ENCODE data around the gene KIF21A.
"Not testable (repeated sequence)": the region's sequence is repeated elsewhere in the genome, so short reads cannot be mapped to it uniquely, and the experiment has no call there.

KIF21A gene

GRCh38 chr12:39332661-39333175 lies 110.2 kb downstream of the KIF21A start:
- no peak for DNase-seq

GRCh38 chr12:39331539-39332261 lies 111.2 kb downstream of the KIF21A start:
- no peak for DNase-seq

DNA sequence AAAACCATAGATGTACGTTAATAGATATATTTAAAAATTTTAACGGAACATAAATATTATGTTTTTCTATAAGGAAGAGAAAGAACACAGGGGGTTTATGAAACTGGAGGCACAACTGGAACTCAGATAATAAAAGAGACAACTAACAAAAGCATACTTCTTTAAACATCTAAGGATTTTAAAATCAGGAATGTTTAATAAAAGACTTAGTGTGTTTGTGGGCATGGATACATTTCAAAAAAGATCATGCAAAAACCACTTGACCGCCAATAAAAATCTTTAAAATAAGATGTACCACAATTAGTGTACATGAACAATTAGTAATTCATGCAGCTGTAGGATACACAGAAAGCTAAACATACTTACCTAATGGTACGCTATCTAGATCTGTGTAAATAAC lies 113.0 kb downstream of the KIF21A start:
- no peak for DNase-seq

DNA sequence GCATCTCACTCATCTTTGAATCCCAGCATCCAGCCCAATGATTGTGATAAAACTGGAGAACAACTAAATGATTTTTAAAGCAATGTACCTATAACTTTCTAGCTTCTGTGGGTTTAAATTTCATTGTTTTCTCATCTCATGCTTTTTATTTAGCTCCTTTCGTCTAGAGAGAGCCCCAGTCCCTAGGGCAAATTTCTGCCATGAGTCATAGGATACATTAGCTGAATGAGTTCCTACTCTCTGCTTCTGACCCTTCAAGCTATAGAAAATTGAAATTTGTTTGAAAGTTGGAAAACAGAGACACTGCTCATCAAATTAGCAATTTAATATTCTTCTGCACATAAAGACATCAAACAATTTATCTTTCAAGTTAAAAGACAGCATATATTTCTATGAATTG lies 113.9 kb downstream of the KIF21A start:
- DNase-seq = no peak

- no peak for DNase-seq
These were observed 115.0 kb downstream of the KIF21A start for GRCh38 chr12:39327965-39328364.

DNA sequence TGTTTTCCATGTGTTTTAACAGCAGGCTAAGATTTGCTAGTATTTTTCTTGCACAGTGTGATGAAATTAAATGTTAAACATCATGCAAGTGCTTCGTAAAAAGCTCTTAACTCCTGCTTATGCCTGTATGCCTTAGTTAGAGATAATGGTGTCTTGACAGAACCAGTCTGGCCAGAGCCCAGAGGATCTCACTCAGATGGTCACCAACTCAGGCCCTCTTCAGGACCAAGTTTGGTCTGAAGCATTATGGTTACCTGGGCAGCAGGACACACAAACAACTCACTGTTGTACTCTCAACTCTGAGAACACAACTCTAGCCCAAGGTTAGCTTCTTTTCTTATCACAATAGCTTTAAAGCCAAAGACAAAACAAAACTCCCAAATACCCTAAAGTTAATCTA lies 115.4 kb downstream of the KIF21A start:
- DNase-seq = no peak

- no peak for DNase-seq
These were observed 123.7 kb downstream of the KIF21A start for GRCh38 chr12:39319180-39319579.

DNA sequence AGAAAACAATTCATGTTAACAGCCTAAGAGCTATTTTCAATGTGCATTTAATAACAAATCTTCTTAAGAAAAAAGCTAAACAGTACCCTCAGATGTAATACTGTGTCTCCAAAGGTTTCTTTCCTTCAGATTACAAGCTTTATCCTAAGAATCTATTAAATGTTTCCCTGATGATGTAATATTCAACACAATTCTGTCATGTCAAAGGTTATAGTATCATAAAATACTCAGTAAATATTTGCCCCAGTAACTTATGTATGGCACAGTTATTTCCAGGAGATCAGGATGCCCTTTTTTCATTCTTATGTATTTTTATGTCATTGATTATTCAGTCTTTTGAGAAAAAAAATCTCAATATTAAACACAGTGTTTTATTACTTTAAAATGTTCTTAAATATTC lies 128.4 kb downstream of the KIF21A start:
- DNase-seq = no peak

DNA sequence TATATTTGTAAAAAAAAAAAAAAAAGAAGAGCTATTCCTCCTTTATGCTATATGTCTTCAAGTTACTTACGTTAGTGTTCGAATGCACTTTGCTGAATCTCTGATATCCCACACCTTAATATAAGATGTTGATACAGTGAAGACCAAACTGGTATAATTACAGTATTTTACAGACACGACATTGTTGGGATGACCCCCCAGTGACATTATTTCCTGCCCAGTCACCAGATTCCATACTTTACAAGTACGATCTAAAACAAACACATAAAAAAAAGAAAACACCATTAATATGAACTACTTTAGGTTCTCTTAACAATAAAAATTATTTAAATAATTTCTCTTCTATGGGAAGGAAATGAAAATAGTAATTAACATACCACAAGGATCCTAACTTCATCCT lies 133.4 kb downstream of the KIF21A start:
- DNase-seq = no peak

DNA sequence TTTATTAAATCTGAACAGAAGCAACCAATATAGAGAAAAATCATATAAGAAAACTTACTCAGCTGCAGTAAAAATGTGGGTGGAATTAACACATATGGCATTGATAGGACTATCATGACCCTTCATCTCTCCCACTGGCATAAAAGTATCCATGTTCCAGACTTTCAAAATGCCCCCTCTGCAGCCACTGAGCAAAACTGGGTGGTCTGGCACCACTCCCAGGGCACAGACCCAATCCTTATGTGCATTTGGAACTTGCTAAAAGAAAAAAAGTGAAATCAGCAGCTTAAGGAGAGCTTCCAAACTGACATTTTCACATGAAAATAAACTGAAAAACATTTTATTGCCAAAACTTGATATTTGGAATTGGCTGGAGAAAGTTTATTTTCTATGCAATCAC lies 141.5 kb downstream of the KIF21A start:
- no peak for DNase-seq

DNA sequence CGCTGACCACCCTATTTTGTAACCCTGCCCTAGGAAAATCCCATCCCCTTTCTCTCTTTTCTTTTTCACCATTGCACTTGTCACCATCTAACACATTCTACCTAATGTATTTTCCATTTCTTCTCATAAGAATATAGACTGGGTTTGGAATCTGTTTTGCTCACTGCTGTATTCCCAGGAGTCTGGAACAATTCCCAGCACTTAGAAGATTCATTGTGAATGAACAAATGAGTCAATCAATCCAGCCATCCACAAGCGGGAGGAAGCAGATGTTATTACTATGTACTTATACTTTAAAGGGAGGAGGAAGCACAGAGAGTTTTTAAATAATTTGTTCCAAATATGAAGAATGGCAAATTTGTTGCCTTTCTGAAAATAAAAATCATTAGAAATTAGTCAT lies 142.1 kb downstream of the KIF21A start:
- no peak for DNase-seq

GRCh38 chr12:39297891-39298290 lies 145.0 kb downstream of the KIF21A start:
- no peak for DNase-seq

- no peak for DNase-seq
These were observed 146.4 kb downstream of the KIF21A start for GRCh38 chr12:39296496-39296895.

GRCh38 chr12:39295593-39295992 lies 147.3 kb downstream of the KIF21A start:
- DNase-seq = not testable (repeated sequence)

- no peak for DNase-seq
These were observed 148.2 kb downstream of the KIF21A start for GRCh38 chr12:39294715-39295114.

- no peak for DNase-seq
These were observed 150.7 kb downstream of the KIF21A start for GRCh38 chr12:39292125-39292630.

- no peak for DNase-seq
These were observed 155.1 kb downstream of the KIF21A start for GRCh38 chr12:39287817-39288216.

GRCh38 chr12:39287409-39287808 lies 155.5 kb downstream of the KIF21A start:
- DNase-seq = no peak

GRCh38 chr12:39278426-39278825 lies 164.5 kb downstream of the KIF21A start:
- DNase-seq = no peak

DNA sequence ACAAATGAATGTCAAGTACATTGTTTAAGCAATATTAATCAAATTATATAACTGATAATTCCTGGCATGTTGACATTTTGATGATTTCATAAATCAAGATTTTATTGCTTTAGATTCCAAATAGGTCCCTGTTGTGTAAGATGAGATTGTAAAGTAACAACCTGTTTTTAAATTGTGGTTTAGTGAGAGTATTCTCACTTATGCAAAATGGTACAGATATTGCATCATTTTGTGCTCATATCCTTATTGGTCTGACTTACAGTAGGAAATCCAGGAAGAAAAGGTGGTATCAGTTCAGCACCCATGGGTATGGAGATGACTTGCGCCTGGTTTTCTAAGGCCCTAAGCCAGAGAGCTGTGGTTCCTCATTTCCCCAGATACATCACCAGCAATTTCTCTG lies 165.5 kb downstream of the KIF21A start:
- no peak for DNase-seq

DNA sequence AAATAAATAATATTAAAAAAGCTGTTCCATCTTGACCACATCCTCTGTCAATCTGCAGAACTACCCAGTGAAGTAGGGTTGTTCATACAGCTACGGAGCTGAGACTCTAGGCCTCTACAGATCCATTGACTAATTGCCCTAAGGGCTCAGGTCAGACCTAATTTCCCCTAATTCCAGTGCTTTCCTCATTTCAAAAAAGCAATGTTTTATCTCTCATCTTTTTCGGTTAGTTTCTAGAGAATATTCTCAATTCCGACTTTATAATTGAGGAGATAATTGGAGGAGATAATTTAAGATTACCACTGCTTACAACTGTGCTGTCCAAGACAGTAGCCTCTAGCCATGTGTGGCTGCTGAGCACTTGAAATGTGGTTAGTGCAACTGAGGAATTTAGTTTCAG lies 167.1 kb downstream of the KIF21A start:
- no peak for DNase-seq

DNA sequence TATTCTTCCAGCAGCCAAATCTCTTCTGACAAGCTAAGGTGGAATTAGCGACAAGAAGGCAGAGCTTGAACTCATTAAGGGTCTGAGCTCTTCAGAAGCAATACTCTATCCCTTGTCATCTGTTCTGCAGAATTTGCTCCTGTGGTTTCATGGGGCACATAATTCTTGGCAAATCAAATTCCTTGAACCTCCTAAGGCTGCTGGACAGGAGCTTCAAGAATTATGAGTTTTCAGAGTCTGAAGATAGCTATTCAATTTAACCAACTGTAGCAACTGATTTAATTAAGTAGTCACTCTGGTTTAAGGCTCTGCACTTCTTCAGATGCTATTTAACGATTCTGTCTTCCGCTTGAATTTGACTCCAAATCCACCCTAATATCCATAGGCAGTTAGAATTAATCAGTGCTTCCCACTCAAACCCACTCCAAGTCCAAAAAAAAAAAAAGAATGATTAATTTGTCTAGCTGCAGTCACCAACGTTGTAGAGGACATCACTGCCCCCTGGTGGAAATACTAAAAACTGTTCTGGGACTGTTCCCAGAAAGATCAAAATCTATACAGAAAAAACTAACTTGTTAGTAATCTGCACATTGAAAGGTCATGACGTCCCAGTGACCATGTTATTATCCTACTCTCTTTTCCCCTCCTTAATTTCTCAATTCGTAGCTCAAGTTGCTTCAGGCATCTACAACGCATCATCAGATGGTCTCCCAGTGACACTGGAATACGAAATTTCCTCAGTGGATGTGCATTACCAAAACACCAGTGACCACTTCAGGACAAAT lies 169.9 kb downstream of the KIF21A start:
- no peak for DNase-seq

GRCh38 chr12:39269492-39269891 lies 173.4 kb downstream of the KIF21A start:
- no peak for DNase-seq

- DNase-seq = no peak
These were observed 175.0 kb downstream of the KIF21A start for GRCh38 chr12:39267886-39268285.
